ENCODE data around the gene ERCC5.

GRCh38 chr13:102917019-102917418, 71.2 kb downstream of the ERCC5 start:
- TF ChIP-seq RXRA (IDR thresholded peaks at IDR 0.05) (no peak), CTCF (IDR thresholded peaks at IDR 0.05; ENCODE audit: low read depth, low read length, missing input control) (no peak), REST (IDR thresholded peaks at IDR 0.05) (no peak), EGR1 (IDR thresholded peaks at IDR 0.05; ENCODE audit: low read depth in 2 of 2) (no peak), HNF4A (conservative IDR thresholded peaks at IDR 0.05) (no peak), FOXA1 (IDR thresholded peaks at IDR 0.05) (no peak), ATF3 (IDR thresholded peaks at IDR 0.05) (no peak), JUND (IDR thresholded peaks at IDR 0.05) (no peak), SP1 (IDR thresholded peaks at IDR 0.05) (no peak), GABPA (IDR thresholded peaks at IDR 0.05 in 1 of 2, conservative IDR thresholded peaks at IDR 0.05 in 1 of 2) (no peak), TAF1 (conservative IDR thresholded peaks at IDR 0.05) (no peak)
